Astrocyte of the cerebellum (primary cell): ENCODE data around the gene UQCC2.

Experiments used
- DNase-seq: peaks from one replicate; pipeline ENCODE4 v3.0.0-alpha.2; 2011; ENCODE audit warnings: low read depth
- H3K4me3 ChIP-seq: 2 replicates; pipeline ENCODE4 v1.5.1; 2011; ENCODE audit warnings: mild to moderate bottlenecking, low read depth, low read length, moderate library complexity
- CTCF ChIP-seq: IDR thresholded peaks from 2 replicates; pipeline ENCODE4 v1.5.1; 2012; ENCODE audit warnings: low read length, low read depth, moderate library complexity, mild to moderate bottlenecking; ENCODE audit errors: missing control alignments
- in situ Hi-C: cut with HindIII; loops from 2 replicates; pipeline ENCODE4 v1.10.0; 2017; ENCODE audit warnings: low sequenced_read_pairs

UQCC2 gene

GRCh38 chr6:33711140-33712129, at the start of gene UQCC2:
Gene UQCC2 (minus strand): TSS chr6:33711700. CDS start chr6:33711686, 14 bp downstream.
- in situ Hi-C loops: loop anchor here (10.0 kb wide), 1 partner anchor 107 kb away; no protein-coding TSS in a partner anchor
- peak within 1 kb of the TSS; percentile 91 for H3K4me3 ChIP-seq
- TF ChIP-seq CTCF: peak; percentile 63
- peak; percentile 90 for DNase-seq

- no peak for TF ChIP-seq CTCF
- in situ Hi-C loops: loop anchor here (10.0 kb wide), 1 partner anchor 175 kb away; the partner anchor contains the start of gene BAK1
- no peak overlapping the region for H3K4me3 ChIP-seq
- no peak for DNase-seq
Observed at GRCh38 chr6:33759887-33760629, 48.6 kb upstream of the UQCC2 start.

- H3K4me3 ChIP-seq: no peak overlapping the region
- no peak for TF ChIP-seq CTCF
- no peak for DNase-seq
- in situ Hi-C loops: no loop called here
Observed at GRCh38 chr6:33758815-33759216, 47.3 kb upstream of the UQCC2 start.

- no peak for DNase-seq
- in situ Hi-C loops: no loop called here
- no peak for TF ChIP-seq CTCF
- H3K4me3 ChIP-seq: no peak overlapping the region
Observed at GRCh38 chr6:33757906-33758305, 46.4 kb upstream of the UQCC2 start.

- no peak overlapping the region for H3K4me3 ChIP-seq
- no peak for TF ChIP-seq CTCF
- no peak for DNase-seq
- in situ Hi-C loops: no loop called here
Observed at GRCh38 chr6:33757113-33757512, 45.6 kb upstream of the UQCC2 start.

GRCh38 chr6:33756211-33756954, 44.9 kb upstream of the UQCC2 start:
- no peak for DNase-seq
- in situ Hi-C loops: no loop called here
- TF ChIP-seq CTCF: no peak
- no peak overlapping the region for H3K4me3 ChIP-seq
